ENCODE data around the gene GABRR3. TPM values are rescaled to one million over a fixed set of nuclear protein-coding genes. Genes with fewer than 3 reads are reported as not detected.

Gene GABRR3
- total RNA-seq, 2 donors from 2014 or later: 0.34 TPM; not detected in 1

DNA sequence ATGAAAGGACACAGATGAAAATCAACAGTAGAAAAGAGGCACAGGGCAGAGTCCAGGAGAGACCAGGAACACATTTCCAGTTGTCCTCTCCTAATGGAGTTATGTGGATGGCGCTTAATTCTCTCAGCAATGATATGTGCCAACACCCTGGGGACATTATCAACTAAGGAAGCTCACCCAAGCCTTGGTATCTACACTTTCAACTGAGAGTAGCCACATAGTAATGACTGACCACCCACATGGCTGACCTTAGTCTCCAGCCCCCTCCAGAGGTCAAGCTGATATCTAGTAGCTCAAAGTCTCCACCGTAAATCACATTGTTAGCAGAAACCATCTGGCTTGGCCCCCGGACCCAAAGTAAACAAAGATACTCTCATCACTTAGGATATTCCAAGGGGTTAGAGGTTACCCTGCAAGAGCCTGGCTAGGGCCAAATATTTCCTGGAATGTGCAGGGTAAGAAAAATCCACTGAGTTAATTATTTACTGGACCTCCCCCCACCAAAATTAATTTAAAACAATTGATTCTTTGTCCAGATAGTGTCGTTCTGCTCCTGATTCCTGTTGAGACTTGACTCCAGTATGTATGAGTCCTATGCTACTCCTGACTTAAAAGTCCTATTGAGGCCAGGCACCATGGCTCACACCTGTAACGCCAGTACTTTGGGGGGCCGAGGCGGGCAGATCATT, 24.8 kb downstream of the GABRR3 start:
- Histone ChIP-seq H3K27ac (no peak overlapping the region), H3K36me3 (no peaks in the 10 kb centered on the region), H3K4me1 (replicated peaks) (no peaks in the 10 kb centered on the region), H3K9me3 (no peaks in the 10 kb centered on the region), H3K4me3 (no peak overlapping the region), H3K27me3 (replicated peaks; ENCODE audit: insufficient read depth) (no peaks in the 10 kb centered on the region)
- no peak for DNase-seq (ENCODE audit: low spot score)
- intact Hi-C loops (cut with DNase I): no loop called here
- no peak for TF ChIP-seq POLR2AphosphoS5 (IDR thresholded peaks at IDR 0.05)
- no peak for TF ChIP-seq POLR2A (IDR thresholded peaks at IDR 0.05)
- TF ChIP-seq, protein P1, sequence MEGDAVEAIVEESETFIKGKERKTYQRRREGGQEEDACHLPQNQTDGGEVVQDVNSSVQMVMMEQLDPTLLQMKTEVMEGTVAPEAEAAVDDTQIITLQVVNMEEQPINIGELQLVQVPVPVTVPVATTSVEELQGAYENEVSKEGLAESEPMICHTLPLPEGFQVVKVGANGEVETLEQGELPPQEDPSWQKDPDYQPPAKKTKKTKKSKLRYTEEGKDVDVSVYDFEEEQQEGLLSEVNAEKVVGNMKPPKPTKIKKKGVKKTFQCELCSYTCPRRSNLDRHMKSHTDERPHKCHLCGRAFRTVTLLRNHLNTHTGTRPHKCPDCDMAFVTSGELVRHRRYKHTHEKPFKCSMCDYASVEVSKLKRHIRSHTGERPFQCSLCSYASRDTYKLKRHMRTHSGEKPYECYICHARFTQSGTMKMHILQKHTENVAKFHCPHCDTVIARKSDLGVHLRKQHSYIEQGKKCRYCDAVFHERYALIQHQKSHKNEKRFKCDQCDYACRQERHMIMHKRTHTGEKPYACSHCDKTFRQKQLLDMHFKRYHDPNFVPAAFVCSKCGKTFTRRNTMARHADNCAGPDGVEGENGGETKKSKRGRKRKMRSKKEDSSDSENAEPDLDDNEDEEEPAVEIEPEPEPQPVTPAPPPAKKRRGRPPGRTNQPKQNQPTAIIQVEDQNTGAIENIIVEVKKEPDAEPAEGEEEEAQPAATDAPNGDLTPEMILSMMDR (IDR thresholded peaks at IDR 0.05): no peak
- 76% methylated on average over 7 of the region's 7 CpGs for WGBS

- H3K27me3 ChIP-seq (replicated peaks; ENCODE audit: insufficient read depth): no peaks in the 10 kb centered on the region
- no peaks in the 10 kb centered on the region for H3K4me1 ChIP-seq (replicated peaks)
- no peak for TF ChIP-seq POLR2AphosphoS5 (IDR thresholded peaks at IDR 0.05)
- no peak for TF ChIP-seq POLR2A (IDR thresholded peaks at IDR 0.05)
- TF ChIP-seq, protein P1 (IDR thresholded peaks at IDR 0.05): no peak
- no peak overlapping the region for H3K4me3 ChIP-seq
- H3K36me3 ChIP-seq: no peaks in the 10 kb centered on the region
- DNase-seq (ENCODE audit: low spot score): no peak
- intact Hi-C loops (cut with DNase I): no loop called here
- no peaks in the 10 kb centered on the region for H3K9me3 ChIP-seq
- no peak overlapping the region for H3K27ac ChIP-seq
- WGBS: 73% methylated on average over 2 of the region's 2 CpGs
Observed at GRCh38 chr3:98008855-98009254, 26.3 kb downstream of the GABRR3 start.

DNA sequence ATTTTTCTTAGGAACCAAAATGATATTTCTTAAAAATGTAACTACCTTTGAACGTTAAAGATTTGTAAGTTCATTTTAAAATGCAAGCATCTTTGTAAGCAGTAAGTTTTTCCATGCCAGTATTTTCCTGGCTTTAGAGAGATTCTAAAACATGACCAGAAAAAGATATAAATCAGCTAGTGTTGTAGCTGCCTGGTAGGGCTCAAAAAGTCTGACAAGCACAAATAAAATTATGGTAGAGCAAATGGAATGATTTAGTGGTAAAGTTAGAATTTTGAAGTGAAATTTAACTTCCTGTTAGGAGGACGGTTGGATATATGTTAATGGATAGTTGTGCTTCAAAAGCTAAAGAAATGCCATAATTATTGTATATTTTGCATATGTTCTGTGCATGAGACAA, 29.7 kb downstream of the GABRR3 start:
- Histone ChIP-seq H3K36me3 (no peaks in the 10 kb centered on the region), H3K9me3 (no peaks in the 10 kb centered on the region), H3K27me3 (replicated peaks; ENCODE audit: insufficient read depth) (no peaks in the 10 kb centered on the region), H3K27ac (no peak overlapping the region), H3K4me1 (replicated peaks) (no peaks in the 10 kb centered on the region), H3K4me3 (no peak overlapping the region)
- intact Hi-C loops (cut with DNase I): no loop called here
- 91% methylated on average over 2 of the region's 2 CpGs for WGBS
- TF ChIP-seq, protein P1 (IDR thresholded peaks at IDR 0.05): no peak
- no peak for TF ChIP-seq POLR2A (IDR thresholded peaks at IDR 0.05)
- TF ChIP-seq POLR2AphosphoS5 (IDR thresholded peaks at IDR 0.05): no peak
- DNase-seq (ENCODE audit: low spot score): no peak

- no peak for DNase-seq (ENCODE audit: low spot score)
- WGBS: 90% methylated on average over 3 of the region's 3 CpGs
- no peak overlapping the region for H3K27ac ChIP-seq
- H3K9me3 ChIP-seq: no peaks in the 10 kb centered on the region
- H3K4me3 ChIP-seq: no peak overlapping the region
- TF ChIP-seq, protein P1 (IDR thresholded peaks at IDR 0.05): no peak
- TF ChIP-seq POLR2AphosphoS5 (IDR thresholded peaks at IDR 0.05): no peak
- no peak for TF ChIP-seq POLR2A (IDR thresholded peaks at IDR 0.05)
- intact Hi-C loops (cut with DNase I): no loop called here
- H3K36me3 ChIP-seq: no peaks in the 10 kb centered on the region
- no peaks in the 10 kb centered on the region for H3K4me1 ChIP-seq (replicated peaks)
- H3K27me3 ChIP-seq (replicated peaks; ENCODE audit: insufficient read depth): no peaks in the 10 kb centered on the region
Observed at GRCh38 chr3:98004721-98005120, 30.4 kb downstream of the GABRR3 start.

- no peak overlapping the region for H3K27ac ChIP-seq
- 45% methylated on average over 2 of the region's 2 CpGs for WGBS
- H3K9me3 ChIP-seq: no peaks in the 10 kb centered on the region
- H3K4me3 ChIP-seq: no peak overlapping the region
- no peak for TF ChIP-seq POLR2A (IDR thresholded peaks at IDR 0.05)
- TF ChIP-seq, protein P1 (IDR thresholded peaks at IDR 0.05): no peak
- TF ChIP-seq POLR2AphosphoS5 (IDR thresholded peaks at IDR 0.05): no peak
- intact Hi-C loops (cut with DNase I): no loop called here
- no peaks in the 10 kb centered on the region for H3K36me3 ChIP-seq
- no peaks in the 10 kb centered on the region for H3K4me1 ChIP-seq (replicated peaks)
- no peak for DNase-seq (ENCODE audit: low spot score)
- no peaks in the 10 kb centered on the region for H3K27me3 ChIP-seq (replicated peaks; ENCODE audit: insufficient read depth)
Observed at GRCh38 chr3:98003306-98003969, 31.7 kb downstream of the GABRR3 start.

Measured in prostate gland (tissue), 2 donors.